DMS114 treated with DMSO at 0.1 percent for 48 hours (cell line): Measurements from ENCODE around the gene OLFML2B.
"Not testable (repeated sequence)": the region's sequence is repeated elsewhere in the genome, so short reads cannot be mapped to it uniquely, and the experiment has no call there.

Experiments
- DNase-seq: peaks from one replicate; lab custom pipeline; 2025; ENCODE audit not compliant: unreplicated experiment; lab: John Stamatoyannopoulos, UW

The OLFML2B gene

DNA sequence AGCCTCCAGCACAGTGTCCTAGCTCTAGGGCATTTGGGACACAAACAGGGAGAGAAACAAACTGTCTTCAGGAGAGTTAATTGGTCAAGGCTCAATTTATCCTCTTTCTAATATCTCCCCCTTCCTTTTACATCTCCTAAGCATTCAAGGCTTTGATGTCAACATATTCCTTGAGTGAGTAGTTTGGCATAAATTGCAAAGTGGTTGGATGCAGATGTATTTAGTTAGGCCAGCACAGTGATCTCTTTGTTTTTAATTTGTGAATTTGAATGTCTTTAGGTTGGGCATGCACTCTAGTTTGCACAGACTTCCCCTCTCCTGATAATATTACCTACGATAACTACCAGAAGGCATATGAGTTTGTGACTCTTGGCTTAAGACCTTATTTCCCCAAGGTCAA, 12.5 kb upstream of the OLFML2B start:
- no peak for DNase-seq

GRCh38 chr1:162035241-162035640, 11.6 kb upstream of the OLFML2B start:
- no peak for DNase-seq

DNA sequence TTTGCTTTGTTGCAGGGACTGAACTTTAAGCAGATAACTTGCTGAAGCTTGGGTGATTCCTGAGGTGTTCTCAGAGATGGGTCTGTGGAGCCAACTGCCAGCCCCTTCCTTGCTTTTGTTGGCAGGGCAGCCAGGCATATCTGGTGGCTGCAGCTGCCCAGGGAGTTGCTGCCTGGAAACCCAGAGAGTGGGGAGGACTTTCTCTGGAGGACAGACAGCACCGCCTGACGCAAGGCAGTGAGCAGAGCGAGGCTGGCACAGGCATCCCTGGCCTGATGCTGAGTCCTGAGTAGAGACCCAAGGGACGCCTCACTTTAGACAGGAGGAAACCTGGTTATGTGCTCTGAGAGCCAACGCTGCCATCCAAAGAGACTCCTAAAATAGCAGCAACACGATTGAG, 9.8 kb upstream of the OLFML2B start:
- DNase-seq = no peak

DNA sequence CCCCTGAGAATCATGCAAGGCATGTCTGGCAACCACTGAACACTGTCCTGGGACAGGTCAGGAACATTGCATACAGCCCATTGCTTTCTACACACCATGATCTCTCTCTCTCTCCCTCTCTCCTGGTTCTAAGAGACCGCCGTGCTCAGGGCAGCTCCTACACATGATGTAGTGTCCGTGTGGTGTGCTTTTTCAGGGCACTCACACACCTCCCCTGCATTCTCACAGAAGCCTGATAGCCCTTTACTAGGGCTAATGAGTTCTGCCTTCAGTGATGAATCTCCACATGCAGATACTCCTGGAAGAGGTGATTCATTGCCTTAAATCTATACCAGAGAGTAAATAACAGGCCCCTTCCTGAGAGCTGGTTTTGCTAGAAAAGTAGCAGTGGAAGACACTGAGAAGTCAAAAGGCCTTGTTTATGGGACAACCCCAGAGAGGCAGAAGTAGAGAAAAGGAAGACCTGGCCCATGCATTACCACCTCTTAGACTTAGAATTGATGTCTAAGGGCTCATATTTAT, 7.2 kb upstream of the OLFML2B start:
- no peak for DNase-seq

DNA sequence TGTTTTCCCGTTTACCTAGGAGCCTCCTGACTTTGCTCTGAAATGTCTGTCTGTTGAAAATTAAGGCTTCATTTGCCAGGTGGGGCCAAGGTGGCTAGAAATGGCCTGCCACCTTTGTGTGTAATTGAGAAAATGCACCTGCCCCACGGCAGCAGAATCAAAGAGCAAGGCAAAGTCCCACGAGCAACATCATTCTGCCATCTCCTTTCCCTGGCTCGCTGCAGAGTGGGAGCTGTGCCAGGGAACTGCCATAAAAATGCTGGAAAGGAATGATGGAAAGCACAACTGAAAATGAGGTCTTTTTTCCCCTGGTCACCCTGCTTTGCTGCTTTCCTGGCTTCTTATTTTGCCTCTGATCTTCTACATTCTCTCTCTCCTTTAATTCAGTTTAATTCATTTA, 5.5 kb upstream of the OLFML2B start:
- DNase-seq = no peak

GRCh38 chr1:162028726-162029125, 5.1 kb upstream of the OLFML2B start:
- no peak for DNase-seq

DNA sequence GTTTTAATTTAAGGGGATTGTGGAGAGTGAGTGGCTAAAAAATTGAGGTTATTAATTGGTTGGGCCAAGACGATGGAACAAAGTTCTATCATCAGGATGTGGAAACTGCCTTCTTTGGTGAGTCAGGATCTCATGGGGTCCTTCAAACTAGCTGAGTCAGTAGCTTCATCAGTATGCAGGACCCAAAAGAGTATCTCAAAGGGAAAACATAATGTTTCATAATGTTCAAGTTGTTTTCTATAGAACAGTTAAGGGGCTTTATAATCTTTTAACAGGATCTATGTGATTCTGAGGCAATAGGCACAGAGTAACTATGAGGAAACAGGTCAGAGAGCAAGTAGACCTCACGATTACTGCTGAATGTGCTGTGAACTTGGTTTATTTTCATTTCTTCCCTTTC, 3.2 kb upstream of the OLFML2B start:
- no peak for DNase-seq

DNA sequence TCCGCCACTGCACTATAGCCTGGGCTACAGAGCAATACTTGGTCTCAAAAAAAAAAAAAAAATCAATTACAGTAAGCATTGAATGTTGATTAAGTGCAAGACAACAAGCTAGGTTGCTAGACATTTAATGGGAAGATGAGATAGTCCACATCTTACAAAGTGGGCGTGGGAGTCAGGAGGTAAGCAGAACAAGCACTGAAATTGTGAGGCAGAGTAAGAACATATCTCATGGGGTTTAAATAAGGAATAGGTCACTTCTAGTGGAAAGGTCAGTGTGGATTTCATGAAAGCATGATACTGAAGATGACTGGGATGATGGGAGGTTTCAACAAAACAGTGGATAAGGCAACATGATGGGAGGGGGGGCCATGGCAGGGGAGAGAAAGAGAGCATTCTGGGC, 1.9 kb upstream of the OLFML2B start:
- DNase-seq = no peak

DNA sequence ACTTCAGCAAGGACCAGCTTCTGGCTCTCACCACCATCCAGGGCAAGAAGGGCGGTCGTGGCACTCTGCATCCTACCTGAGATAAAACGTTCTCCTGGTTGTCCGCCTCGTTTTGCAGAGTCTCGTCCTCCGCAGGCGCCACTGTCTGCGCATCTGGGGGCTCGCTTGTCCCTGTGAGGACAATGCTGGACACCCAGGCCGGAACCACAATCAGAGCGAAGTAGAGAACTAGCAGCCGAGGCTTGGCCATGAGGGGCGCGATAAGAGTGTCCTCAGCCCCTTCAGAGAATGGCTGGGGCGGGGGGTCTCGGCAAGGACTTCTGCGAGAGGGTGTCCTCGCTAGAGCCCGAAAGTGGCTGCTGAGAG, 505 bp downstream of the OLFML2B start:
- no peak for DNase-seq

- DNase-seq = no peak
These were observed 1.0 kb downstream of the OLFML2B start for GRCh38 chr1:162022626-162023025.

DNA sequence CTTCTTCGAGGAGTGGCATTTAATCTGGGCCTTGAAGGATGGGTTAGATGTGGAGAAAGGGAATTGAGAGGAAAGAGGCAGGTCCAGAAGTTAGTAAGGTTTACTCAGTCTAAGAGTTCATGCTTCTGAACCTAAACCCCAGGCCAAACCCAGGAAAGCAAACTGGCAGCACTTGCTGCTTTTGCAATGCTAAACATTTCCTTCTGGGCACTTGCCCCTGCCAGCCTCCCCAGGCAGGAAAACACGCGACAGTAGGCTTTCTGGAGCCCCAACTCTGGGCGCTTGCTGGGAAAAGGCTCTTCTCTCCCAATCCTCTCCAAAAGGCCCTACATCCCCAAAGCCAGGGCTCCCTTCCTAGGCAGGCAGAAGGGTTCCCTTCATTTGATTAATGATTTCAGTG, 2.5 kb downstream of the OLFML2B start:
- DNase-seq = no peak

DNA sequence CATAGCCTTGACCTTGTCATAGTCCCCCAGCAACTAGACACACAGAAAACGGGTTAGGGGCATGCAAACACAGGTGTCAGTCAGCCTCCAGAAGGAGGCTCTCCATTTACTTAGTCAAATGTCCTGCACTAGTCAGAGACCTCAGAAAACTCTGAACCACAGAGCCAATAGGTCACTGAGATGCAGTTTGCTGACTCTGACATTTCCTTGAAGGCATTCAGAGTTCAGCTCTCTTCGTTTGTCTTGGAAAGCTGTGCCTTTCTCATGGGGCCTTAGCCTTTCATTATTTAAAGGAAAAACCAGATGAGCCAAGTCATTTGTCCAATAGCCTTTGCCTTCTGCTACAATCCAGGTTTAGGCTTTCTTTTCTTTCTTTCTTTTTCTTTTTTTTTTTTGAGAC, 3.5 kb downstream of the OLFML2B start:
- no peak for DNase-seq

DNA sequence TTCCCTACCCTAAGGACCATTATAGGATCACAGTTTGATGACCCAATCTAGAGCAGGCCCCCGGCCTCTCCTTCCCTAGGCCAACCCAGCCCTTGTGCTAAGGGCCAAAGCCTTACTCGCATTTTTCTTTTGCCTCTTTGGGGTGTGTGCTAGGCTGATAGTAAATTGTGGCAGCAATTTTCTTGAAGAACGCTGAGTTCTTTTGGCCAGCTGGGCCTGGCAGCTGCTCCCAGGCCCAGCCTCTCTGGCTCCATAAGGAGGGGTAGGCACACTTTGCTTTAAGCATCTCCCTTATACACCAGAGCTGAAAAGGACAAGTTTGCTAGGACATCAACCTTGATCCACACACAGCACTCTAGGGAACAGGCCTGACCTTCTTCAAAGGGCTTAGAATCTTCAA, 4.2 kb downstream of the OLFML2B start:
- no peak for DNase-seq

GRCh38 chr1:162019006-162019405, 4.7 kb downstream of the OLFML2B start:
- DNase-seq = no peak

DNA sequence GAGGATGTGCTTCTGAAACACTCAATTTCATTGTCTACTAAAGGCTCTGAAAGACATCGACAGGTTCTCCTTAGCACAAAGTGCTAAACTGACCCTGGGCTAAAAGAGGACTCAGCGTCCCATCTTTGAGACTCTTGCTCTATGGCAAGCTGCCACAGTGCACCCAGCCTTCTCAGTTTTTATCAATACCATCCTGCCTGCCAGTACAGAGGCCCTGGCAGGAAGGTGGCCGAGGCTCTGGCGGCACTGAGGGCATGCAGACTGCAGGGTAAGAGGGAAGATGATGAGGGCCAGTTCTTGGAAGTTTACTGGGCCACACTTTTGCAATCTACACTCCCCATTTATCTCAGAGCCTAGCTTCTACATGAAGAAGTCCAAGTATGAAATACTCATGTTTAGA, 5.3 kb downstream of the OLFML2B start:
- DNase-seq = no peak

DNA sequence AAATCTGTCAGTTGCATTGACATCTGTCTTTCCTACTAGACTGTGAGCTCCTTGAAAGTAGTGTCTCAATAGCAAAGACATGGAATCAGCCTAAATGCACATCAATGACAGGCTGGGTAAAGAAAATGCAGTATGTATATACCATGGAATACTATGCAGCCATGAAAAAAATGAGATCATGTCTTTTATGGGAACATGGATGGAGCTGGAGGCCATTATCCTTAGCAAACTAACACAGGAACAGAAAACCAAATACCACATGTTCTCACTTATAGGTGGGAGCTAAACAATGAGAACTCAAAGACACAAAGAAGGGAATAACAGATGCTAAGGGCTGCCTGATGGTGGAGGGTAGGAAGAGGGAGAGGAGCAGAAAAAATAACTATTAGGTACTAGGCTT, 5.9 kb downstream of the OLFML2B start:
- not testable (repeated sequence) for DNase-seq

GRCh38 chr1:162016631-162017030, 7.0 kb downstream of the OLFML2B start:
- DNase-seq = no peak

- DNase-seq = no peak
These were observed 8.5 kb downstream of the OLFML2B start for GRCh38 chr1:162015196-162015595.

- DNase-seq = no peak
These were observed 9.5 kb downstream of the OLFML2B start for GRCh38 chr1:162014202-162014601.

GRCh38 chr1:162013289-162013688, 10.4 kb downstream of the OLFML2B start:
- DNase-seq = no peak

DNA sequence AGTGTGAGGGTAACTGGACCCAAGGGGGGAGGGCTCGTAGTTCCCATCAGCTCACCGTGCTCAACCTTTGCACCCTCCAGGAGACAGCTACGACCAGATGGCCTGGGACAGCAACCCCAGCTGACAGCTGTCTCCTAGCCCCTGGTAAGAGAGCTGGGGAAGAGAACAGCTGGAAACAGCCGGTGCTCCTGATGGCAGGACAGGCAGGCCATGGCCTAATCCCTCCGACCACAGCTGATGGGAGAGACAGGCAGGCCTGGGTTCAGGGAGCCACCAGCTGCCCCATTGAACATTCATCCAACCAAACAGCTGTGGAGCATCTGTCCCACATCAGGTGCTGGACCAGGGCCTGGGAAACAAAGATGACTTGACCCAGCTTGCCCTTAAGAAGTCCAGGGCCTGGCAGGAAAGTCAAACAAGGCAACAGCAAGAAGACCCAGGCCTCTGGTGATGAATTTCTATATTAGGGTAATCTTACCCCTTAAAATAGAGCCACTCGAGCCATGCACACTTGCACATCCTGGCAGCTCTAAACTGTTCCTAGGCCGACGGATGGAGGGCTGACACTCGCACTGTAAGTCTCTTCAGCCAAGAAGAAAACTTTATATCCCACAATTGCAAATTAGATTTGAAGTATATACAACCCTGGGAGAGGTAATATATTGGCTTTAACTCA, 12.2 kb downstream of the OLFML2B start:
- no peak for DNase-seq

- no peak for DNase-seq
These were observed 13.5 kb downstream of the OLFML2B start for GRCh38 chr1:162010175-162010506.

DNA sequence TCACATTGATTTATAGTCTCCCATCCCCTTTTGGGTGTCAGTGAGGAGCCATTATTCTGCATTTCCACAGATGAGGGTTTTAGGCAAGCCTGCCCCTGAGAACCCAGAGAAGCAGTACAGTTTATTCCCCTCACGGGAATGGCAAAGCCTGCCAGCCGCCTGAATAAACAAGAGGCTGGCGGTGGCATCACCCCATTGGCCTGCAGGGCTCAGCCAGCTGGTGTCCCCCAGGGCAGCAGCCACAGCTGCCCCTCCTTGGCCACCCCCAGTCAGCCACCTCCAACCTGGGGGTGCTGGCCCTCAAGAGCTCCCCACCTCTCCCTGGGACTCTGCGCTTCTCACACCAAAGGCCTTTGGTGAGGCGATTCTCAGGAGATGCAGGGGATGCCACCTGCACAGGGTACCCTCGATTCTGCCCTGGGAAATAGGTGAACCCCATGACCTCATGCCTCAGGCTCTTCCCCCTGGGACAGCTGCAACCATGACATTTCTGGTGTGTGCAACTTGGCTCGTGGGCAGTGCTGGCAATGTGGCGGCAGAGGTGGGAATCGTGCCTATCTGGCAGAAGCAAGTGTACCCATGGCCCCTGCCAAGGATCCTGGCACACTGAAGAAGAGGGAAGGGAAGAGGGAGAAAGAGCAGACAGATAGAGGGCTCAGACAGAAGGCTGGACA, 14.0 kb downstream of the OLFML2B start:
- no peak for DNase-seq
